ENCODE results near the gene ATG5.
"Not testable (repeated sequence)": the region's sequence is repeated elsewhere in the genome, so short reads cannot be mapped to it uniquely, and the experiment has no call there.

Gene ATG5

DNA sequence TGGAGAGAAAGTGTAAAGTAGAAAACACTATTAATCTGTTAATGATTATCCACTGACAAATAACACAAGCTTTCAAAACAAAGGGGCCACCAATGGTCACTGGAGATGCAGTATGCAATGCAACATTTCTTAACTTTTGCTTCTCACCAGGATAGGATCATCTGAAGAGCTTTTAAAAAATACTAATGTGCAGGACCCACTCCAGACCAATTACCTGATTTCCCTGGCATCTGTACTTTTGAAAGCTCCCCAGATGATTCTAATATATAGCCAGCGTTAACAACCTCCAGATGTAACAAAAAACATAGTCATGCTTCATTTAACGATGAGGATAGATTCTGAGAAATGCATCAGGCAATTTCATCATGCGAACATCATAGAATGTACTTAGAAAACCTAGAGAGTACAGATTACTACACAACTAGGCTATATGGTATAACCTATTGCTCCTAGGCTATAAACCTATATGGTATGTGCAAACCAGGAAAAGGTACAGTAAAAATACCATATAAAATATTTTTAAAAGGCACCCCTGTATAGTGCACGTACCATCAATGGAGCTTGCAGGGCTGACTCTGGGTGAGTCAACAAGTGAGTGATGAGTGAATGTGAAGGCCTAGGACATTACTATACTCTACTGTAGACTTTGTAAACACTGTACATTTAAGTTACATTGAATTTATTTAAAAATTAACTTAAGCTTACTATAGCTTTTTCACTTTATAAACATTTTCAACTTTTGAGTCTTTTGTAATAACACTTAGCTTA lies 69.2 kb downstream of the ATG5 start:
- no peak for DNase-seq

DNA sequence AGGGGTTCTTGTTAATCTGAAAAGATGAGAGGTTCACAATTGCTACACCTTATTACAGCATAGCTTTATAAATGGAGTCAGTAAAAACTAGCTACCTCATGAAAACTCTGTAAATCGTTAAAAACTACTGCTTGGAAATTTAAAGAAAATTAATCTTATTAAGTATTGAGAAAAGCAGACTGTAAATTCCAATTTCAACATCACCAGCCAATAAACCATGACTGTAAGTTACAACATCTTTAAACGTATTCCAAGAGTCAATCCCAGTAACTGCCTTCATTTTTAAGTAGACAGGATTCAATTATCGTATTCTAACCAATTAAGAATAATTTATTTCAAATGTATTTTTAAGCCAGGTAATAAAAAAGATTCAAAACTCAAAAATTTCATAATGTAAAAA lies 70.3 kb downstream of the ATG5 start:
- DNase-seq = no peak

DNA sequence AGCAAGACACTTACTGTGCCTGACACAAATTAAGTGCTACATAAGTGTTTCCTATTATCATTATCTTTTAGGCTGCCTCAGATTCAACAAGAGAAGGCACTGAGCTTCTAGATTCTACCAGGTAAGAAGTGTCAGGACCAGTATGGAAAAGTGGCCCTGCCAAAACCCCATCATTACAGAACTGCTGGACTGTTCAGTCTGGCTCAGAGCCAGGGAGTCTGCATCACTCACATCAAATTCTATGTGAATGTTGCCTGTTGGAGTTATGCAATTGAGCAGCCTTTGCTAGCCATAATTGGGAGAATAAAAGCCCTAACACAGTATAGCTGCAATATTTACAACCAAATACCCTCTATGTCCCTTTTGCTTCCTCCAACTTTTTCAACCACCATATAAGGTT lies 70.9 kb downstream of the ATG5 start:
- no peak for DNase-seq

DNA sequence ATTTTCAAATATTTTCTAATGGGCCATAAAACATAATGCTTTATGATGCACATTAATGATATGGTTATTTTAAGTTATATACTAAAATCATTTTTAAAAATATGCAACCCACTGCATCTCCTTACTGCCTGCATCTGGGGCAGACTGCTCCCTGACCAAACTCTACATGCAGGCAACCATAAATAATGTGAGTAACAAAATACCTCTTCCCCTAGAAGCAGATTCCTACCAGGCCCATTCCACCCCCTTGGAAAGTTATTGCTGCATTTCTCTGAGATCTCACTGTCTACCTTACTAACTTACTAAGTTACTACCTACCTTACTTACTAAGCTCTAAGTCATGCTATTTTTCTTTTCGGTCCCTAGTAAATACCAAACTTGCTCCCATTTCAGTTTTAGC lies 71.8 kb downstream of the ATG5 start:
- DNase-seq = no peak

DNA sequence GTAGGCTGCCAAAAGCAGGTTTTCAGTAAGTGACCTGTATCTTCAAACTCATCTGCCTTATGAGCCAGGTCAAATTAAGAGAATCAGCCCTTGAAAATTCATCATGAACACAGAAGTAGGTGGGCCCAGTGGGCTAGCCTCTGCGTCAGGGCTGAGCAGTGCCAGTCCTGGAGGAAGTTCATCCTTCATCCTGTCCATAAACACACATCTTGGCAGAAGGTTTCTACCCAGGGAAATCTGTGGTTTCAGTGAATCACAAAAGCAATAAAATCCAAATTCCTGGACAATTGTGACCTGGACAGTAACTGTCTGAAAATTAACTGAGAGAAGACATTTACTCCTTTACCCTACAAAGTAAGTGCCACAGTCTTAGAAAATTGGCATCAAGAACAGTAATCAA lies 72.4 kb downstream of the ATG5 start:
- no peak for DNase-seq

DNA sequence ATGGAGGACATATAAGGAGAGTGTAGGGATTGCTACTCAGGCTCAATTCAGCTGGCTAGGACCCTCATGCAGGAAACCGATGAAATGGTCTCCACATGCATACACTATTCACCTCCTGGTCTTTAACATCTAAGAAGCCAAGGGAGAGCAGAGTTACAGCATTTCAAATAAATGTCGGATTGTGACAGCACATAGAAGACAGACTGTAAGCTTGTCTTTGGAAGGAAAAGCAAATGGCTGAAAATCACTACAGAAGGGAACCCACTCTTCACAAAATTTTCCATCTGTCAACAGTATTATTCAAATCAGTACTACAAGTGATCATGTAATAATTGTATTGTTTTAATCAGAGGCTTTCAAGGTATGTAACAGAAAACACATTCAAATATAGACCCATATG lies 72.9 kb downstream of the ATG5 start:
- no peak for DNase-seq

DNA sequence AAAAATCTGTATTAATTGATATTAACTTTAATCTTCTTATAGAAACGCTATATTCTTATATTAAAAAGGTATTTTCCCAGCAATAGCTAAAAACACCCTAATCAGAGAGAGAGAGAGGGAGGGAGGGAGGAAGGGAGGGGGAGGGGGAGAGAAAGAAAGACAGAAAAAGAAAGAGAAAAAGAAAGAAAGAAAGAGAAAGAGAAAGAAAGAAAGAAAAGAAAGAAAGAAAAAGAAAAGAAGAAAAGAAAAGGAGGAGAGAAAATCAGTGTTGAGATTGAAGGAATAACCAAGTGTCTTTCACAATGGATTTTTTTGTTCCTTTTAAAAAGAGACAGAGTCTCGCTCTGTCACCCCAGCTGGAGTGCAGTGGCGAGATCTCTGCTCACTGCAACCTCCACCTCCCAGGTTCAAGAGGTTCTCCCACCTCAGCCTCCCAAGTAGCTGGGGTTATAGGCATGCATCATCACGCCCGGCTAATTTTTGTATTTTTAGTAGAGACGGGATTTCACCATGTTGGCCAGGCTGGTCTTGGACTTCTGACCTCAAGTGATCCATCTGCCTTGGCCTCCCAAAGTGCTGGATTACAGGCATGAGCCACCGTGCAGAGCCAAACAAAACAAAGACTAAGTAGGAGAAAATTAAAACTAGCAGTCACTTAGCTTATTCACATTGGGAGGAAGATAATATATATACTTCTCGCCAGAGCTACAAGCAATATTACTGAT lies 73.9 kb downstream of the ATG5 start:
- DNase-seq = not testable (repeated sequence)

DNA sequence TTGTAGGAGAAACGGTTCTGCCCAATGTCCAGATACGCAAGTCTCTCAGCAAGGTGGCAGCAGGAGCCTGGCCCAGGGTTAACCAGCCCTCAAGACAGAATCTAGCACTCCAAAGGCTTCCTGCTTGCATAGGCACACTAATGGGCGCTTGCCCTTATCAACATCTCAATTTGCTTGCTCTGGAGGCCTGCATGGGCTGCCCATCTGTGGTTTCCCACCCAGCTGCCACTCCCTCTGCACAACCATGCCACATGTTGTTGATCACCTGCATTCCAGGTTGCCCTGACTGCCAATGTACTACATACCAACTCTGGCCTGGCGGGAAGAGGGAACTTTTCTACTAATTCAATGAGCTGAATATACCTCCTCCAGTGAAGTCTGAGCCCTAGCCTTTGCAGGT lies 74.6 kb downstream of the ATG5 start:
- no peak for DNase-seq

DNA sequence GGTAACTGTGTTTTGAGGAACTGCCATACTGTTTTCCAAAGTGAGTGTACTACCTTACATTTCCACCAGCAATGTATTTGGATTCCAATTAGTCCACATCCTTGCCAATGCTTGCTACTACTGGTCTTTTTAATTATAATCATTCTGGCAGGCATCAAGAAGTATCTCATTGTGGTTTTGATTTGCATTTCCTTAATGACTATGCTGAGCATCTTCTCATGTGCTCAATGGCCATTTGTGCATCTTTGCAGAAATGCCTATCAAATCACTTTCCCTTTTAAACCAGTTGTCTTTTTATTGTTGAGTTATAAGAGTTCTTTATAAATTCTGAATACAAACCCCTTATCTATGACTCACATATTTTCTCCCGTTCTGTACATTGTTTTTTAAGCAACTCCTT lies 75.9 kb downstream of the ATG5 start:
- no peak for DNase-seq

DNA sequence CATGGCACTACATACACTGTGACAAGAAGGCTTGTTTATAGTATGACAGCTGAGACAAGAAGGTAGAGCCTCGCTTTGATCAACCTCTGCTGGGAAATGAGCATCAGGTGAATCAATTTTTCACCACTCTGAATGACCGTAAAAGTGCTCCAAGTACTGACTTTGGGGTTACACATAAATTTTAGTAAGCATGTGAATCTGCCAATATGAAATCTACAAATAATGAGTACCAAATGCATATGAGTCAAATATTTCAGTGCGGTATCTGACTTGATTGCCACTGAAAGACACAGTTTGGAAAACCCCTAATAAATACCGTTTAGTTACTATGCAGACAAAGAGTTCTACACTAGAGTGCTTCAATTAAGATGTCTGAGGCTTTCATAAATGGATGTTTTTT lies 77.8 kb downstream of the ATG5 start:
- no peak for DNase-seq

DNA sequence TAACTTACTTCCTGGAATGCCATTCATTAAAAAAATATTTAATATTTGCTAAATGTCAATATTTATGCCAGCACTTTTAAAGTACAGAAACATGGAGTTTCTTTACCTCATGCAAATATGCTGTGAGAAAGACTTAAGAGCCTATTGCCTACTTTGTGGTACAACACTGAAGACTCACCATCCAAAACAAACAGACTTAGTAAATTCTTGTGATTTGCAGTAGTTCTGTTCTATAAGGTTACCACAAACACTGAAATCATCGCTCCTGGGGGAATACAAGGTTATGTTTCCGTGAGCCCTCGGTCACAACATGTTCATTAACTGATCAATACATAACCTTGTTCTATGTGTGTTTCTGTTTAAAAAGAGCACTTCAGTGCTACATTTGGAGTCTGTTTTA lies 78.3 kb downstream of the ATG5 start:
- no peak for DNase-seq

DNA sequence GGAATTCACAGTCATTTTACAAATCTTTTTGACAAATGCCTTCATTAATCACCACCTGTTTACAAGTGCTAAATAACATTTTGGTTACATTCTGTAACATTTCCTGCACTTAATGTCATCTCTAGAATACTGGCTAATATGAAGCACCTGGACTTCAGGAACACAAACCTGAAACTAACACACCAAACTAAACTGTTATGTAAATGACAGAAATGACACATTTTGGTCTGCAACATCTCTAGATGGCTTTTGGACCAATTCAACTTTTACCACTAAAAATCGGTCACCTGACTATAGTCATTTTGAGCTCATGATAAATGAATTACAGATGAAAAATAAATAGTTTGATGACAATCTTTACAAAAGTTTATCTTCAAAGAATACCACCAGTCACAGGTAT lies 80.6 kb downstream of the ATG5 start:
- no peak for DNase-seq

DNA sequence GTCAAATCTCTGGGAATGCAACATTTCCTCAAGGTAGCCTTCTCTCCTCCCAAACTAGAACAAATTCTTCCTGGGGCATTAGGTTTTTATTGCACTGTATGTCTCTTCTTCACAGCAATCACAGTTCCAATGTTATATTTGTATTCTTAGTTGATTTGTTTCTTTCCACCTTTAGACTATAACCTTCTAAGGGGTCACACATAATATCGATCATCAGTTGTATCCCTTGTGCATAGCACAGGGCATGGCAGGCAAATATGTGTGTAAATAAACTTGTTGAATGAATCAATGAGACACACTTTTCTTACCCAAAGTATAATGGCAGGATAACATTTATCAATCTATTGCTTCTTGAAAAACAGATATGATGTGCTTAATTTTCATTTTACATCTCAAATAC lies 81.0 kb downstream of the ATG5 start:
- DNase-seq = no peak

DNA sequence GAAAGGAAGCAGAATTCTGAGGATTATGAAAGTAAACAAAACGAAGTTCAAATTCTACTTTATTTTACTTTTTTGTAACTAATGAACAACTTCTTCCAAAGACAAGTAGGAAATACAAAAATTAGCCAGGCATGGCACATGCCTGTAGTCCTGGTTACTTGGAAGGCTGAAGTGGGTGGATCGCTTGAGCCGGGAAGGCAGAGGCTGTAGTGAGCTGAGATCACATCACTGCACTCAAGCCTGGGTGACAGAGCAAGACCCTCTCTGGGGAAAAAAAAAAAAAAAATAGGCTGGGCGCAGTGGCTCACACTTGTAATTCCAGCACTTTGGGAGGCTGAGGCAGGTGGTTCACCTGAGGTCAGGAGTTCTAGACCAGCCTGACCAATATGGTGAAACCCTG lies 82.3 kb downstream of the ATG5 start:
- no peak for DNase-seq

DNA sequence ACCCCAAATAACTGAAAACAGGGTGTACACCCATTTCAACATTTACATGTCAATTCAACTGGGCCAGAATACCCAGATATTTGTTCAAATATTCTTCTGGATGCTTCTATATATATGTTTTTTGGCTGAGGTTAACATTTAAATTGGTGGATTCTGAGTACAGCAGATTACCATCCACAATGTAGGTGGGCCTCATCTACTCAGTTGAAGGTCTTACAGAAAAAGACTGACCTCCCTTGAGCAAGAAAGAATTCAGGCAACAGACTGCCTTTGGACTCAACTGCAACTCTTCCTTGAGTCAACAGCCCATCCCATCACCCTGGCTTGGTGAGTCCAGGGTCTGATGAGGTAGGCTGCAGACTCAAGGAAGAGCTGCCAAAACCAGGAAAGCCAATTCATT lies 84.1 kb downstream of the ATG5 start:
- no peak for DNase-seq

DNA sequence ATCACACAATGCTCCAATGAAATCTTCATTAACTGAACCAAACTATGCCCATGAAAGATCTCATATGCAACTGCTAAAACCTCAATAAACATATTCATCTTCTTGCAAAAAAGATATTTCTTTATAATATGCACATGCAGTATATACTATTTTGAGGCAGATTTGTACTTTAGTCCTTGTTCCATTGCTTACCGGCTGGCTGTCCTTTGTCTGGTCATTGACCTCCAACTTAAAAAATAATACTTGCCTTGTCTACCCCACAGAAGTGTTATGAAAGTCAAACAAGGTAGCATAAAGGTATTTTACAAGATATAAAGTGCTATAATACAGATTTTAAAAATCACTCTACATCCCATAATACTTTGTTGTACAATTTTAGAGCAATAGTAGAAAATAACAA lies 88.3 kb downstream of the ATG5 start:
- no peak for DNase-seq

DNA sequence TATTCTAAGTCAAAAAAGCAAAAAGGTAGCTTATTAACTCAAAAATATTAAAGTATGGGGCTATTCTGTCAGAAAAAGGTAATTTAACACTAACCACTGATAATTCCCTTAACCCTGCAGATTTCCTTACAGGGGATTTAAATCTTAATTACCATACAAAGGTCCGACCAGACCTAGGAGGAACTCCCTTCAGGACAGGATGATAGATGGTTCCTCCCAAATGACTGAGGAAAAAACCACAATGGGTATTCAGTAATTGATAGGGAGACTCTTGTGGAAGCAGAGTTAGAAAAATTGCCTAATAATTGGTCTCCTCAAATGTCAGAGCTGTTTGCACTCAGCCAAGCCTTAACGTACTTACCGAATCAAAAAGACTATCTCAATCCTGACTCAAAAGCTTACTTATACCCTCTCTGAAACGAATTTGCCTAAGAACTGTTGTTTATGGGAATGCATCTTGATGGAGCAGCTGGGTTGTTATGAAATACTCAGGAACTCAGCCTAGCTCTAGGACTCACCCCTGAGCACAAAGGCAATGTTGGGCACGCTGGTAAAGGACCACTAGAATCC lies 95.6 kb downstream of the ATG5 start:
- DNase-seq = not testable (repeated sequence)

DNA sequence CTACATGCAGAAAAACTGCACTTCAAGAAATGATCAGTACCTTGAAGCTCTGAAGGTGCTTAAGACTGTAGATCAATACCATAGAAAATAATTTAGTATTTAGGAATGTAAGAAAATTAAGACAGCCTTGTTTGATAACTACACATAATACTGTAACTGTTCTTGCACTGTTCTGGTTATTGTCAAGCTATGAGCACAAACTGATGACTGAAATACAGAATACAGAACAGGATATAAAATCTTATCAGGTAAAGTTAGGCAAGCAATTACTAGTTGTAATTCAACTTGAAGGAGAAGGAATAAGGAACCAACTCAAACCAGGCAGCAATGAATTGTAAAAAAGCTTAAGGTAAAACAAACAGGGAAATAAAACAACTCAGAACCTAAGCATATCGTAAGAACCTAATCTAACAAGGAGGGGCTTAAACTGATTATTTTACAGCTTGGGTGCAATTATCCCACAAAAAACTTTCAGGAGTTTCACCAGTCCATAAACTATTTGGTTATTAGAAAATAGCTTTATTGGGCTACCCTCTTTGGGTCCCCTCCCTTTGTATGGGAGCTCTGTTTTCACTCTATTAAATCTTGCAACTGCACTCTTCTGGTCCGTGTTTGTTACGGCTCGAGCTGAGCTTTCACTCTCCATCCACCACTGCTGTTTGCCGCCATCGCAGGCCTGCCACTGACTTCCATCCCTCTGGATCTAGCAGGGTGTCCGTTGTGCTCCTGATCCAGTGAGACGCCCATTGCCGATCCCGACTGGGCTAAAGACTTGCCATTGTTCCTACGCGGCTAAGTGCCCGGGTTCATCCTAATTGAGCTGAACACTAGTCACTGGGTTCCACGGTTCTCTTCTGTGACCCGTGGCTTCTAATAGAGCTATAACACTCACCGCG lies 97.7 kb downstream of the ATG5 start:
- no peak for DNase-seq

DNA sequence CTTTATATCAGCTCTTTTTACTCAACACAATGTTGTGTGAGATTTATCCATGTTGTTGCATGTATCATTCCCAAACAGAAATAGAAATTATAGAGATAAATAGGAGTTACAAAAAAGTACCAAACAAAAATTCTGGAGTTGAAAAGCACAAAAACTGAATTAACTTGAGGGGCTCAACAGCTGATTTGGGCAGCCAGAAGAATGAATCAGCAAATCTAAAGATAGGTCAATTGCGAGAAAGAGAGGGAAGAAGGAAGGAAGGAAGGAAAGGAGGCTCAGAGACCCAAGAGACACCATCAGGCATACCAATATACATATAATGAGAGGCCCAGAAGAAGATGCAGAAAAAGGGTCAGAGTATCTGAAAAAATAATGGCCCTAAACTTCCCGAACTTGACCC lies 98.9 kb downstream of the ATG5 start:
- DNase-seq = no peak

DNA sequence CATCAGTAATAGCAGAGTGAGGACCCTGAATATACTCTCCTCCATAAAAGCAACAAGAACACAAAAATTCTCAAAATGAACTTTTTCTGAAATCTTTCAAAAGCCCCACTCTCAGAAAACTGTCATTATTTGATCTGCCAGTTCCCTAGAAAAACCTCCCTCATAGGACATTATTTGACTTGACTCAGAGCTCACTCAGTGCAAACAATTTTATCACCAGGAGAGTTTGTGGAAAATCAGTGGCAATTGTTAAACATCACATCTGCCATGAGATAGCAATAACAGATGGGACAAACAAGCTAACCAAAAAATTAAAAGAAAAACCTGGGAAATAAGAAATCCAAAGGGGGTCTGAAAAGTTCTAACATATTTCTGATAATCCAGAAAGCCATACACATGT lies 100.0 kb downstream of the ATG5 start:
- no peak for DNase-seq

DNA sequence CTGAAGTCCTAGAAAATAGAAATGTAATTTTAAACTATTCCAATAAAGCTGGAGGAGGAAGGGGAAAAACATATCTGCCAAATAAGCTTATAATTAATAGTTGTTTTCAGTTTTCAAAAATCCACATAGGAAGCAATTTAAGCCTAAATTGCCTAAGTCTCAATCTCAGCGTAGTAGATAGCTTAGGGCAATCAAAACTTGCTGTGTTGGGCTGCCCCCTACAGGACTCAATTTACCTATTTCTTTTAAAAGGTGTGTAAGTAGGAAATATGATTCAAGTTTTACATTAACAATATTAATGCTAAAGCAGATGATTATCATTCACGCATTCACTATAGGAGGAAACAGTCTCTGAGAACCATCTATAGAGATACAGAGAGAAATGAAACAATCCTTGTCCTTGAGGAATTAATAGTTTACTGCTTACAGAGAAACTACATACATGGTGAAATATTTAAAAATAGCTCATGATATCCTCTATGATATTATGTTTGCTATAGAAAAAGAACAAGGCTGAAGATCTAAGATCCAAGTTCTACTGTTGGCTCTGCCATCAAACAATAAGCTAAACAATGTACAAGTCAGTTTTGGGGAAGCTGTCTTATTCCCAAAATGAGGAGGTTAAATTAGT lies 102.1 kb downstream of the ATG5 start:
- peak; percentile 77 for DNase-seq

DNA sequence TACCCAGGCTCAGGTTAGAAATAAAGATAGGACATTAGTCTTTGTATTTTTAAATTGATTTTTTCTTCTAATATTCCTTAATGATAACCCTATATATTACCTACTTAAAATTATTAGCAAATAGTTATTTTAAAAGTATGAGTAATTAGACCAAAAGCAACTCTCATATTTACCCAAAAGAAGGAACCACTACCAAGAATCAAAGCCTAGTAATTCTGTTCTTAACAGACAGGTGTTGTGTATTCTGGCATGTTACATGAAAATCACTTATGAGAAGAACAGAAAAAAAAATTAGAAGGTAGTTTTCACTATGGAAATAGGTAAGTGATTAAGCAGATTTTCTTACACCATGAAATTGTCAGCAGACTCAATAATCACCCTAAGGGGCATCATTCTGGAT lies 105.1 kb downstream of the ATG5 start:
- no peak for DNase-seq

DNA sequence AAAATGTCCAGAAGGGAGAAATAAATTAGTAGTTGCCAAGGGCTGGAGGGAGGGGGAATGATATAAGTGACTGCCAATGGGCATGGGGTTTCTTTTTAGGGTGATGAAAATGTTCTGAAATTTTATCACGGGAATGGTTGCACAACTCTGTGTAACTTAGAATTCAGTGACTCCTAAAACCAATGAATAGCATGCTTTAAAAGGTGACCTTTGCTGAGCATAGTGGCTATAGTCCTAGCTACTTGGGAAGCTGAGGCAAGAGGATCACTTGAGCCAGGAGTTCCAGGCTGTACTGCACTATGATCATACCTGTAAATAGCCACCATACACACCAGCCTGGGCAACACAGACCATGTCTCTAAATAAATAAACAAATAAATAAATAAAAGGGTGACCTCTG lies 109.0 kb downstream of the ATG5 start:
- DNase-seq = no peak

Data from stimulated activated CD4-positive, alpha-beta T cell treated with anti-CD3 and anti-CD28 coated beads, Interleukin-15, amount 100 ng/mL, for 24 hours (primary cell).